ENCODE measurements around the gene YPEL2.

Gene YPEL2

GRCh38 chr17:59347975-59348391, 16.5 kb downstream of the YPEL2 start:
- Histone ChIP-seq H3K9me2 (replicated peaks; ENCODE audit: control insufficient read depth, low read length) (no peaks in the 10 kb centered on the region), H3K27me3 (ENCODE audit: control insufficient read depth, low read length) (peaks cover 20% of the 10 kb centered on the region), H3K27ac (ENCODE audit: low read depth, low read length) (no peak overlapping the region), H3K4me3 (ENCODE audit: low read length) (no peak overlapping the region), H3K9me3 (ENCODE audit: control insufficient read depth, insufficient read depth, low read length) (no peaks in the 10 kb centered on the region), H3K36me3 (ENCODE audit: control insufficient read depth, low read length) (no peaks in the 10 kb centered on the region), H3K4me2 (ENCODE audit: low read length) (no peak overlapping the region), H3F3A (ENCODE audit: control insufficient read depth, insufficient read depth) (no peaks in the 10 kb centered on the region), H3K79me2 (ENCODE audit: control insufficient read depth, low read length) (no peaks in the 10 kb centered on the region), H4K20me1 (ENCODE audit: control insufficient read depth, insufficient read depth, low read depth, low read length) (no peaks in the 10 kb centered on the region; the same call in 1 of the 2 replicates), H3K4me1 (ENCODE audit: control insufficient read depth, low read length) (no peaks in the 10 kb centered on the region)
- TF ChIP-seq EZH2phosphoT487 (IDR thresholded peaks at IDR 0.05; ENCODE audit: borderline replicate concordance, low read length) (no peak), CTCF (IDR thresholded peaks at IDR 0.05; ENCODE audit: low read depth, low read length, poor library complexity, severe bottlenecking) (no peak)

- no peak overlapping the region for H3K27ac ChIP-seq (ENCODE audit: low read depth, low read length)
- no peaks in the 10 kb centered on the region; the same call in 1 of the 2 replicates for H4K20me1 ChIP-seq (ENCODE audit: control insufficient read depth, insufficient read depth, low read depth, low read length)
Observed at GRCh38 chr17:59349178-59349577, 17.7 kb downstream of the YPEL2 start.

GRCh38 chr17:59353106-59353854, 21.8 kb downstream of the YPEL2 start:
- TF ChIP-seq CTCF (IDR thresholded peaks at IDR 0.05; ENCODE audit: low read depth, low read length, poor library complexity, severe bottlenecking) (no peak), EZH2phosphoT487 (IDR thresholded peaks at IDR 0.05; ENCODE audit: borderline replicate concordance, low read length) (no peak)
- Histone ChIP-seq H3F3A (ENCODE audit: control insufficient read depth, insufficient read depth) (no peaks in the 10 kb centered on the region), H3K9me3 (ENCODE audit: control insufficient read depth, insufficient read depth, low read length) (no peaks in the 10 kb centered on the region), H3K36me3 (ENCODE audit: control insufficient read depth, low read length) (no peaks in the 10 kb centered on the region), H3K79me2 (ENCODE audit: control insufficient read depth, low read length) (no peaks in the 10 kb centered on the region), H3K27me3 (ENCODE audit: control insufficient read depth, low read length) (peaks cover 6% of the 10 kb centered on the region), H3K9me2 (replicated peaks; ENCODE audit: control insufficient read depth, low read length) (no peaks in the 10 kb centered on the region), H3K4me3 (ENCODE audit: low read length) (no peak overlapping the region), H3K4me1 (ENCODE audit: control insufficient read depth, low read length) (no peaks in the 10 kb centered on the region), H4K20me1 (ENCODE audit: control insufficient read depth, insufficient read depth, low read depth, low read length) (no peaks in the 10 kb centered on the region), H3K27ac (ENCODE audit: low read depth, low read length) (no peak overlapping the region), H3K4me2 (ENCODE audit: low read length) (no peak overlapping the region)

More at GRCh38 chr17:59349178-59349577, 17.7 kb downstream of the YPEL2 start:
- H3K36me3 ChIP-seq (ENCODE audit: control insufficient read depth, low read length): no peaks in the 10 kb centered on the region
- H3K79me2 ChIP-seq (ENCODE audit: control insufficient read depth, low read length): no peaks in the 10 kb centered on the region
- no peaks in the 10 kb centered on the region for H3K4me1 ChIP-seq (ENCODE audit: control insufficient read depth, low read length)
- no peaks in the 10 kb centered on the region for H3F3A ChIP-seq (ENCODE audit: control insufficient read depth, insufficient read depth)
- no peaks in the 10 kb centered on the region for H3K9me3 ChIP-seq (ENCODE audit: control insufficient read depth, insufficient read depth, low read length)
- no peak overlapping the region for H3K4me2 ChIP-seq (ENCODE audit: low read length)
- no peaks in the 10 kb centered on the region for H3K9me2 ChIP-seq (replicated peaks; ENCODE audit: control insufficient read depth, low read length)
- no peak for TF ChIP-seq EZH2phosphoT487 (IDR thresholded peaks at IDR 0.05; ENCODE audit: borderline replicate concordance, low read length)
- no peak for TF ChIP-seq CTCF (IDR thresholded peaks at IDR 0.05; ENCODE audit: low read depth, low read length, poor library complexity, severe bottlenecking)
- H3K27me3 ChIP-seq (ENCODE audit: control insufficient read depth, low read length): peaks cover 13% of the 10 kb centered on the region
- H3K4me3 ChIP-seq (ENCODE audit: low read length): no peak overlapping the region
